Right renal pelvis (tissue), 4 donors: ENCODE results near the gene CFAP97D1. TPM values are rescaled to one million over a fixed set of nuclear protein-coding genes. Genes with fewer than 3 reads are reported as not detected.

Source experiments
- DNase-seq, 4 donors: peaks; one replicate each; pipeline ENCODE4 v3.0.0-alpha.2; 2013; ENCODE audit warnings: low read depth in 4 of 4, low spot score in 3 of 4, missing footprints in 1 of 4
- polyA plus RNA-seq, 4 donors: library from polyadenylated mRNA; unstranded; fragments of 120-200 nt; gene quantifications; one replicate each; pipeline ENCODE4 v1.2.1, GENCODE V29; 2013; ENCODE audit not compliant: insufficient read length in 4 of 4

CFAP97D1 gene
- polyA plus RNA-seq, 4 donors: 0.06 TPM; not detected in 3

- no peak for DNase-seq
Measured at GRCh38 chr17:43767713-43768059, 12.5 kb upstream of the CFAP97D1 start.

- no peak for DNase-seq
Measured at GRCh38 chr17:43768382-43768781, 11.9 kb upstream of the CFAP97D1 start.

GRCh38 chr17:43768943-43769342, 11.3 kb upstream of the CFAP97D1 start:
- no peak for DNase-seq

GRCh38 chr17:43769426-43769825, 10.8 kb upstream of the CFAP97D1 start:
- no peak for DNase-seq

- DNase-seq: no peak
Measured at GRCh38 chr17:43769859-43770258, 10.4 kb upstream of the CFAP97D1 start.

GRCh38 chr17:43770957-43771356, 9.3 kb upstream of the CFAP97D1 start:
- no peak for DNase-seq

GRCh38 chr17:43771463-43771862, 8.8 kb upstream of the CFAP97D1 start:
- no peak for DNase-seq

GRCh38 chr17:43772877-43773648, 7.2 kb upstream of the CFAP97D1 start:
- DNase-seq: no peak

GRCh38 chr17:43774304-43775250, 5.7 kb upstream of the CFAP97D1 start:
- no peak for DNase-seq

GRCh38 chr17:43778337-43779144, 1.7 kb upstream of the CFAP97D1 start, which contains the start of gene DUSP3:
Gene DUSP3 (minus strand): TSS chr17:43778977. CDS start chr17:43778924, 53 bp downstream.
- peak; percentile 81 to 87 (median 83) for DNase-seq

GRCh38 chr17:43779145-43780125, 800 bp upstream of the CFAP97D1 start:
- no peak for DNase-seq

- DNase-seq: no peak
Measured at GRCh38 chr17:43782913-43783680, 2.9 kb downstream of the CFAP97D1 start.

GRCh38 chr17:43784068-43784467, 3.8 kb downstream of the CFAP97D1 start:
- no peak for DNase-seq

GRCh38 chr17:43784628-43785101, 4.4 kb downstream of the CFAP97D1 start:
- no peak for DNase-seq

- DNase-seq: no peak
Measured at GRCh38 chr17:43787728-43788127, 7.5 kb downstream of the CFAP97D1 start.

- no peak for DNase-seq
Measured at GRCh38 chr17:43788540-43788939, 8.3 kb downstream of the CFAP97D1 start.

- no peak for DNase-seq
Measured at GRCh38 chr17:43789482-43789881, 9.2 kb downstream of the CFAP97D1 start.

GRCh38 chr17:43790311-43790940, 10.2 kb downstream of the CFAP97D1 start:
- no peak for DNase-seq
